Measurements from ENCODE around the gene ADAMTSL5.

DNA sequence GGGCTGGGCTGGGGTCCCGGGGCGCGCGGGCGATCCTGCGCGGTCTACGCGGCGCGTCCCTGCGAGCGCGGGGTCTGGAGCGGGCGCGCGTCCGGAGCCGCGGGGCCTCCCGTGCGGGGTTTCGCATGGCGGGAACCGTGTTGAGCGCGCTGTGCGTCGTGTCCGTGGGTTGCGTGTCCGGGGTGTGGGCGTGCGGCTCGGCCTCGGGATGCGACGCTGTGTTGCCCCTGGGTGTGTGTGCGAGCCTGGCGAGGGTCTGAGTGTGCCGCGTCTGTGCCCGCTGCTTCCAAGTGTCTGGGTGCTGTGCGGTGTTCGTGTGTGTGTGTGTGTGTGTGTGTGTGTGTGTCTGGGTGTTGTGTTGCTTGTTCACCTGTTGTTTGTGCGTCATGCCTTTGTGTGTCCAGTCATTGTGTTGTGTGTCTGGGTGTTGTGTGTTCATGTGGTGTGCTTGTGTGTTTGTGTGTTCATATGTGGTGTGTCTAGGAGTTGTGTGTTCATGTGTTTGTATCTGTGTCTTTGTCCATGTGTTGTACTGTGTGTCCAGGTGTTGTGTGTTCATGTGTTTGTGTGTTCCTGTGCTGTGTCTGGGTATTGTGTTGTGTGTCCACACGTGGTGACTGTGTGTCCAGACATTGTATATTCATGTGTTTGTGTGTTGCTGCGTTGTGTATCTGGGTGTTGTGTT, 11.6 kb upstream of the ADAMTSL5 start:
- TF ChIP-seq CTCF (conservative IDR thresholded peaks at IDR 0.05; ENCODE audit: low read length): no peak
- no peak for TF ChIP-seq EZH2phosphoT487 (IDR thresholded peaks at IDR 0.05; ENCODE audit: borderline replicate concordance)
